GM12878 (cell line): Measurements from ENCODE around the gene ETV6. TPM values are rescaled to one million over a fixed set of nuclear protein-coding genes. Genes with fewer than 3 reads are reported as not detected.

ENCODE experiments used
- ATAC-seq: fragments of 200-7000 bp; cut with Tn5 transposase; 3 replicates; pipeline ENCODE4 v1.9.1; 2020; ENCODE audit warnings: mild to moderate bottlenecking, moderate library complexity
- BruUV-seq: library from RNA; stranded (reverse); fragments of 400-500 nt; replicated peaks from 2 replicates; lab custom pipeline; 2021; lab: Mats Ljungman, UMichigan
- CTCF ChIA-PET: fragments of 300-600 bp; sonication (Branson Sonifier 250); formaldehyde crosslinking; extraction: SDS; loops from one replicate; lab custom pipeline; 2021; ENCODE audit warnings: inconsistent platforms; lab: Yijun Ruan, JAX
- POLR2A ChIA-PET: fragments of 350-600 bp; formaldehyde crosslinking; extraction: SDS; loops from one replicate; lab custom pipeline; 2021; ENCODE audit warnings: inconsistent platforms; lab: Charles Lee
- RAD21 ChIA-PET: fragments of 300-600 bp; sonication (Branson Sonifier 250); formaldehyde crosslinking; loops from one replicate; lab custom pipeline; 2023; ENCODE audit warnings: antibody characterized with exemption; ENCODE audit not compliant: unreplicated experiment; lab: Charles Lee
- SMC1A ChIA-PET: fragments of 300-600 bp; sonication (Branson Sonifier 250); formaldehyde crosslinking; loops from one replicate; lab custom pipeline; 2023; ENCODE audit not compliant: unreplicated experiment, uncharacterized antibody; lab: Charles Lee
- DNase-seq: peaks from one replicate; pipeline ENCODE4 v3.0.0-alpha.2; 2011; ENCODE audit warnings: low read depth, low spot score
- FAIRE-seq: peaks from 3 replicates; lab custom pipeline; 2011; peaks lifted over from hg19 to GRCh38; lab: Jason Lieb, UNC
- H2AFZ ChIP-seq: 2 replicates; pipeline ENCODE4 v1.6.0; 2011; ENCODE audit warnings: low read depth, low read length, control low read depth; ENCODE audit not compliant: control insufficient read depth
- H3K27ac ChIP-seq: 2 replicates; pipeline ENCODE4 v1.5.1; 2011; ENCODE audit warnings: control low read depth; ENCODE audit not compliant: control insufficient read depth, insufficient read depth
- H3K27me3 ChIP-seq, 2 experiments: replicated peaks in 1 of 2; 2 replicates each; pipeline versions ENCODE4 v1.6.0 to v1.6.1; 2011; ENCODE audit warnings: low read length in 1 of 2; ENCODE audit not compliant: control insufficient read depth in 2 of 2, insufficient read depth in 2 of 2
- H3K36me3 ChIP-seq, 2 experiments: 2 replicates each; pipeline ENCODE4 v1.5.1; 2011; ENCODE audit warnings: low read length in 1 of 2; ENCODE audit not compliant: control insufficient read depth in 2 of 2, insufficient read depth in 2 of 2
- H3K4me1 ChIP-seq: 2 replicates; pipeline ENCODE4 v1.6.1; 2011; ENCODE audit warnings: mild to moderate bottlenecking, low read length, moderate library complexity, mixed read lengths; ENCODE audit not compliant: control insufficient read depth, insufficient read depth
- H3K4me2 ChIP-seq: 2 replicates; pipeline ENCODE4 v1.6.0; 2011; ENCODE audit warnings: control low read depth; ENCODE audit not compliant: control insufficient read depth, insufficient read depth
- H3K4me3 ChIP-seq: fragments of 200-600 bp; sonication (generic); 2 replicates; pipeline ENCODE4 v1.5.1; 2016
- H3K79me2 ChIP-seq: 2 replicates; pipeline ENCODE4 v1.6.0; 2011; ENCODE audit warnings: low read length; ENCODE audit not compliant: control insufficient read depth, insufficient read depth
- H3K9ac ChIP-seq: 2 replicates; pipeline ENCODE4 v1.8.0; 2011; ENCODE audit warnings: low read length, control low read depth, mixed read lengths; ENCODE audit not compliant: control insufficient read depth, insufficient read depth
- H3K9me3 ChIP-seq: replicated peaks from 3 replicates; pipeline ENCODE4 v1.5.1; 2011; ENCODE audit warnings: mild to moderate bottlenecking, low read length; ENCODE audit not compliant: control insufficient read depth, insufficient read depth
- H4K20me1 ChIP-seq: 2 replicates; pipeline ENCODE4 v1.6.0; 2011; ENCODE audit not compliant: control insufficient read depth, insufficient read depth
- ATF3 ChIP-seq: IDR thresholded peaks from 2 replicates; pipeline ENCODE4 v1.6.1; 2011; ENCODE audit warnings: low read depth, mild to moderate bottlenecking, low read length, moderate library complexity, borderline replicate concordance; ENCODE audit errors: extremely low read depth
- ATF7 ChIP-seq: fragments of 450-650 bp; IDR thresholded peaks from 2 replicates; pipeline ENCODE4 v1.6.1; 2016; ENCODE audit warnings: low read depth, mild to moderate bottlenecking
- NFXL1 ChIP-seq: fragments of 450-650 bp; IDR thresholded peaks from 2 replicates; pipeline ENCODE4 v1.6.1; 2017; ENCODE audit warnings: antibody characterized with exemption, mild to moderate bottlenecking, borderline replicate concordance
- NR2C1 ChIP-seq: fragments of 450-650 bp; IDR thresholded peaks from 2 replicates; pipeline ENCODE4 v1.6.1; 2017; ENCODE audit warnings: antibody characterized with exemption, mild to moderate bottlenecking, moderate library complexity
- PAX5 ChIP-seq: IDR thresholded peaks from 2 replicates; pipeline ENCODE4 v1.6.1; 2011; ENCODE audit warnings: low read depth, low read length, borderline replicate concordance
- POLR2AphosphoS5 ChIP-seq: IDR thresholded peaks from 2 replicates; pipeline ENCODE4 v1.6.1; 2011; ENCODE audit warnings: mild to moderate bottlenecking, low read length, inconsistent platforms
- REST ChIP-seq: IDR thresholded peaks from 2 replicates; pipeline ENCODE4 v1.6.1; 2012; ENCODE audit warnings: mild to moderate bottlenecking, low read depth, low read length
- RFX5 ChIP-seq: IDR thresholded peaks from 2 replicates; pipeline ENCODE4 v1.6.1; 2011; ENCODE audit warnings: low read depth, low read length, improper control_type of control experiment
- SKIL ChIP-seq: fragments of 450-650 bp; IDR thresholded peaks from 2 replicates; pipeline ENCODE4 v1.6.1; 2017; ENCODE audit warnings: mild to moderate bottlenecking, low read depth, inconsistent platforms; ENCODE audit not compliant: poor library complexity, severe bottlenecking
- TARDBP ChIP-seq: IDR thresholded peaks from 2 replicates; pipeline ENCODE4 v1.6.1; 2016; ENCODE audit warnings: borderline replicate concordance
- TBL1XR1 ChIP-seq: IDR thresholded peaks from 2 replicates; pipeline ENCODE4 v1.6.1; 2012; ENCODE audit warnings: low read depth, low read length, improper control_type of control experiment
- TCF12 ChIP-seq: IDR thresholded peaks from 2 replicates; pipeline ENCODE4 v1.6.1; 2011; ENCODE audit warnings: low read depth, mild to moderate bottlenecking, low read length
- TCF3 ChIP-seq: IDR thresholded peaks from 2 replicates; pipeline ENCODE4 v1.6.1; 2012; ENCODE audit warnings: low read depth, mild to moderate bottlenecking, low read length, borderline replicate concordance; ENCODE audit not compliant: insufficient read depth
- ZSCAN29 ChIP-seq: fragments of 450-650 bp; IDR thresholded peaks from 2 replicates; pipeline ENCODE4 v1.6.1; 2017; ENCODE audit warnings: mild to moderate bottlenecking, moderate library complexity
- WGBS: methylation state at CpG from one replicate; pipeline ENCODE4 v1.1.6; 2016; ENCODE audit warnings: low lambda C conversion rate; ENCODE audit not compliant: insufficient replicate concordance, insufficient coverage; ENCODE audit errors: missing lambda C conversion rate; 5-methylcytosine and 5-hydroxymethylcytosine counted together
- in situ Hi-C: fragments of 300-500 bp; cut with MboI; formaldehyde crosslinking; loops from 9 replicates; pipeline ENCODE4 v1.14.3; 2018; ENCODE audit warnings: mixed read lengths
- intact Hi-C: fragments of 100-400 bp; cut with micrococcal nuclease; formaldehyde crosslinking; loops from one replicate; pipeline ENCODE4 v1.14.2; 2022; ENCODE audit not compliant: unreplicated experiment
- polyA plus RNA-seq, 11 experiments: library from polyadenylated mRNA; depleted of rRNA in 4 of 11; unstranded in 6 of 11; stranded (reverse) in 5 of 11; fragments of >200 nt; fragmentation: Nextera tagmentation in 4 of 11; fragmentation: Illumina TruSeq in 1 of 11; extraction: Ambion mirVana in 4 of 11; extraction: Trizol in 1 of 11; gene quantifications; 1 replicate in 1 of 11; 2 replicates in 10 of 11; pipeline versions ENCODE4 v1.2.1 to v1.2.3, GENCODE V29; 2011 to 2016; ENCODE audit warnings: inconsistent platforms in 2 of 11, missing spikeins in 2 of 11, low read depth in 1 of 11
- total RNA-seq, 4 experiments: library from RNA; depleted of rRNA in 3 of 4; stranded (reverse); fragments of >200 nt in 3 of 4; fragmentation: Illumina TruSeq in 1 of 4; extraction: Trizol in 1 of 4; gene quantifications; 2 replicates each; pipeline versions ENCODE4 v1.2.1 to v1.2.3, GENCODE V29; 2013 to 2021
- TF ChIP-seq, protein P1 (sequence below): IDR thresholded peaks from 2 replicates; pipeline ENCODE4 v1.6.1; 2011; ENCODE audit warnings: mild to moderate bottlenecking, low read depth, low read length, moderate library complexity; ENCODE audit not compliant: insufficient replicate concordance

Gene ETV6
- total and polyA plus RNA-seq, 10 of the 15 experiments (the other 5 are each of a cell fraction or from before 2014, with no cell fraction given): 6.6 to 74.8 (median 24.6) TPM

DNA sequence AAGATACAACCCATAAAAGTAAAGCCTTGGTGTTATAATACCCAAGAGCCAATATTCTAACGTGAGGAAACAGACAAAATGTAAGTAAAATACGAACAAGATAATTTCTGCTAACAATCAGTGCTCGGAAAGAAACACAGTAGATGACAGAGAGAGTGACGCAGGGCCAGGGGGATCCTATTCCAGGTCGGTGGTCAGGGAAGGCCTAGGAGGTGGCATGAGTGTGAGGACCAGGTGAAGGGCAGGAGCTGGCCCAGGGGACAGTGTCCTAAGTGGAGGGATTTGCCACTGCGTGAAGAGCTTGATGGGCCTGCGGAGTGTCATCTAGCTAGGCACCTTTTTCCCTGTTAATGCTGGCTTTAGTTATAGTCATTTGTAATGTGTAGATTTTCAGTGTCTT, 35.3 kb downstream of the ETV6 start:
- H3K79me2 ChIP-seq: peaks cover 91% of the 10 kb centered on the region
- peaks cover under 1% of the 10 kb centered on the region; the same call in 1 of the 2 replicates for H4K20me1 ChIP-seq
- ATAC-seq: 0 out of 3 replicates have a peak, but pooled peaks have one; percentile 10
- RAD21 ChIA-PET: interaction anchor here (0.7 to 1.9 kb wide), 4 partner anchors 12 to 1071 kb away, joined by 3 to 5 read pairs (median 4); no protein-coding TSS in a partner anchor
- CTCF ChIA-PET: interaction anchor here (0.7 to 1.9 kb wide), 6 partner anchors 11 to 397 kb away, joined by 3 to 6 read pairs (median 4); no protein-coding TSS in a partner anchor
- 95% methylated on average over 7 of the region's 7 CpGs for WGBS
- H3K9ac ChIP-seq: no peak overlapping the region
- H3K27me3 ChIP-seq: no peaks in the 10 kb centered on the region
- intact Hi-C loops: no loop called here
- H3K9me3 ChIP-seq: no peaks in the 10 kb centered on the region
- POLR2A ChIA-PET: interaction anchor here (0.5 to 3.2 kb wide), 9 partner anchors 13 to 238 kb away, joined by 3 to 14 read pairs (median 3); no protein-coding TSS in a partner anchor
- H3K4me2 ChIP-seq: no peak overlapping the region
- no peak overlapping the region for H3K4me3 ChIP-seq
- TF ChIP-seq PAX5 (no peak), TCF3 (no peak), POLR2AphosphoS5 (no peak), ZSCAN29 (no peak), REST (no peak), NFXL1 (no peak), NR2C1 (no peak), ATF7 (no peak), ATF3 (no peak), RFX5 (no peak), SKIL (no peak), TARDBP (no peak), TCF12 (no peak), TBL1XR1 (no peak)
- TF ChIP-seq, protein P1, sequence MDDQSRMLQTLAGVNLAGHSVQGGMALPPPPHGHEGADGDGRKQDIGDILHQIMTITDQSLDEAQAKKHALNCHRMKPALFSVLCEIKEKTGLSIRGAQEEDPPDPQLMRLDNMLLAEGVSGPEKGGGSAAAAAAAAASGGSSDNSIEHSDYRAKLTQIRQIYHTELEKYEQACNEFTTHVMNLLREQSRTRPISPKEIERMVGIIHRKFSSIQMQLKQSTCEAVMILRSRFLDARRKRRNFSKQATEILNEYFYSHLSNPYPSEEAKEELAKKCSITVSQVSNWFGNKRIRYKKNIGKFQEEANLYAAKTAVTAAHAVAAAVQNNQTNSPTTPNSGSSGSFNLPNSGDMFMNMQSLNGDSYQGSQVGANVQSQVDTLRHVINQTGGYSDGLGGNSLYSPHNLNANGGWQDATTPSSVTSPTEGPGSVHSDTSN: no peak
- H3K36me3 ChIP-seq: peaks cover under 1 to 3% of the 10 kb centered on the region in 2 experiments
- in situ Hi-C loops: no loop called here
- no peak overlapping the region for H2AFZ ChIP-seq
- H3K4me1 ChIP-seq: peaks cover 12% of the 10 kb centered on the region
- FAIRE-seq: no peak
- BruUV-seq: no TSS peak
- no peak for DNase-seq
- SMC1A ChIA-PET: interaction anchor here (0.6 to 2.9 kb wide), 11 partner anchors 10 to 1020 kb away, joined by 3 to 16 read pairs (median 4); no protein-coding TSS in a partner anchor
- H3K27ac ChIP-seq: no peak overlapping the region
